Measurements from ENCODE around the gene ABCA5. TPM values are rescaled to one million over a fixed set of nuclear protein-coding genes. Genes with fewer than 3 reads are reported as not detected.

Gene ABCA5
- polyA plus RNA-seq, 1 donor from 2014 or later = 91.7 TPM

- Histone ChIP-seq H4K20me1 (ENCODE audit: insufficient read depth) (no peaks in the 10 kb centered on the region), H3K4me3 (ENCODE audit: low read length) (no peak overlapping the region), H3K27ac (ENCODE audit: low read length) (no peak overlapping the region), H3K4me2 (ENCODE audit: low read length) (no peak overlapping the region), H3K79me2 (replicated peaks; ENCODE audit: insufficient read depth, low read length) (no peaks in the 10 kb centered on the region), H3K36me3 (ENCODE audit: insufficient read depth, low read length) (no peaks in the 10 kb centered on the region), H3K9ac (ENCODE audit: low read length) (no peak overlapping the region), H3K27me3 (ENCODE audit: insufficient read depth, low read depth, low read length) (no peaks in the 10 kb centered on the region), H3F3A (ENCODE audit: insufficient read depth, low read length, poor library complexity, severe bottlenecking) (no peaks in the 10 kb centered on the region), H3K9me2 (ENCODE audit: insufficient read depth, low read length) (no peaks in the 10 kb centered on the region), H3K9me3 (ENCODE audit: low read length) (no peaks in the 10 kb centered on the region), H2AFZ (ENCODE audit: low read depth, low read length) (no peak overlapping the region)
- TF ChIP-seq MXI1 (conservative IDR thresholded peaks at IDR 0.05; ENCODE audit: poor library complexity, severe bottlenecking) (no peak), RAD21 (conservative IDR thresholded peaks at IDR 0.05) (no peak), EP300 (conservative IDR thresholded peaks at IDR 0.05; ENCODE audit: poor library complexity, severe bottlenecking) (no peak), CTCF (IDR thresholded peaks at IDR 0.05; ENCODE audit: poor library complexity, severe bottlenecking) (no peak), EZH2 (IDR thresholded peaks at IDR 0.05; ENCODE audit: borderline replicate concordance, insufficient read depth, low read length, poor library complexity, severe bottlenecking) (no peak), TAF1 (IDR thresholded peaks at IDR 0.05; ENCODE audit: low read depth) (no peak), REST (IDR thresholded peaks at IDR 0.05; ENCODE audit: borderline replicate concordance) (no peak), SMC3 (conservative IDR thresholded peaks at IDR 0.05; ENCODE audit: poor library complexity) (no peak), POLR2AphosphoS5 (IDR thresholded peaks at IDR 0.05) (no peak)
Measured at GRCh38 chr17:69213059-69213813, 113.7 kb downstream of the ABCA5 start.

- no peak overlapping the region for H3K9ac ChIP-seq (ENCODE audit: low read length)
- H4K20me1 ChIP-seq (ENCODE audit: insufficient read depth) = no peaks in the 10 kb centered on the region
- H3K36me3 ChIP-seq (ENCODE audit: insufficient read depth, low read length) = no peaks in the 10 kb centered on the region
- no peaks in the 10 kb centered on the region for H3K79me2 ChIP-seq (replicated peaks; ENCODE audit: insufficient read depth, low read length)
- no peak overlapping the region for H3K27ac ChIP-seq (ENCODE audit: low read length)
- H3K9me2 ChIP-seq (ENCODE audit: insufficient read depth, low read length) = no peaks in the 10 kb centered on the region
- no peak overlapping the region for H2AFZ ChIP-seq (ENCODE audit: low read depth, low read length)
- H3K4me3 ChIP-seq (ENCODE audit: low read length) = no peak overlapping the region
- no peaks in the 10 kb centered on the region for H3F3A ChIP-seq (ENCODE audit: insufficient read depth, low read length, poor library complexity, severe bottlenecking)
- H3K9me3 ChIP-seq (ENCODE audit: low read length) = no peaks in the 10 kb centered on the region
- TF ChIP-seq EP300 (conservative IDR thresholded peaks at IDR 0.05; ENCODE audit: poor library complexity, severe bottlenecking) (no peak), REST (IDR thresholded peaks at IDR 0.05; ENCODE audit: borderline replicate concordance) (no peak), CTCF (IDR thresholded peaks at IDR 0.05; ENCODE audit: poor library complexity, severe bottlenecking) (no peak), MXI1 (conservative IDR thresholded peaks at IDR 0.05; ENCODE audit: poor library complexity, severe bottlenecking) (no peak), EZH2 (IDR thresholded peaks at IDR 0.05; ENCODE audit: borderline replicate concordance, insufficient read depth, low read length, poor library complexity, severe bottlenecking) (no peak), POLR2AphosphoS5 (IDR thresholded peaks at IDR 0.05) (no peak), SMC3 (conservative IDR thresholded peaks at IDR 0.05; ENCODE audit: poor library complexity) (no peak), RAD21 (conservative IDR thresholded peaks at IDR 0.05) (no peak), TAF1 (IDR thresholded peaks at IDR 0.05; ENCODE audit: low read depth) (no peak)
- H3K4me2 ChIP-seq (ENCODE audit: low read length) = no peak overlapping the region
- H3K27me3 ChIP-seq (ENCODE audit: insufficient read depth, low read depth, low read length) = no peaks in the 10 kb centered on the region
Measured at GRCh38 chr17:69208640-69209039, 118.3 kb downstream of the ABCA5 start.
